ENCODE data around the gene MAP4K1.
"Not testable (repeated sequence)": the region's sequence is repeated elsewhere in the genome, so short reads cannot be mapped to it uniquely, and the experiment has no call there.

Gene MAP4K1

GRCh38 chr19:38624822-38625221 is 7.1 kb upstream of the MAP4K1 start:
- DNase-seq (ENCODE audit: low spot score): no peak

- DNase-seq (ENCODE audit: low spot score): no peak
Observed at GRCh38 chr19:38619361-38620174, 1.8 kb upstream of the MAP4K1 start.

GRCh38 chr19:38618590-38619360 is 1.0 kb upstream of the MAP4K1 start, which contains the start of gene EIF3K:
Gene EIF3K (plus strand): TSS chr19:38619188. CDS start chr19:38619269, 81 bp downstream.
- DNase-seq (ENCODE audit: low spot score): peak; percentile 99

GRCh38 chr19:38617283-38617763 is 430 bp downstream of the MAP4K1 start:
- no peak for DNase-seq (ENCODE audit: low spot score)

- no peak for DNase-seq (ENCODE audit: low spot score)
Observed at GRCh38 chr19:38616265-38616664, 1.5 kb downstream of the MAP4K1 start.

DNA sequence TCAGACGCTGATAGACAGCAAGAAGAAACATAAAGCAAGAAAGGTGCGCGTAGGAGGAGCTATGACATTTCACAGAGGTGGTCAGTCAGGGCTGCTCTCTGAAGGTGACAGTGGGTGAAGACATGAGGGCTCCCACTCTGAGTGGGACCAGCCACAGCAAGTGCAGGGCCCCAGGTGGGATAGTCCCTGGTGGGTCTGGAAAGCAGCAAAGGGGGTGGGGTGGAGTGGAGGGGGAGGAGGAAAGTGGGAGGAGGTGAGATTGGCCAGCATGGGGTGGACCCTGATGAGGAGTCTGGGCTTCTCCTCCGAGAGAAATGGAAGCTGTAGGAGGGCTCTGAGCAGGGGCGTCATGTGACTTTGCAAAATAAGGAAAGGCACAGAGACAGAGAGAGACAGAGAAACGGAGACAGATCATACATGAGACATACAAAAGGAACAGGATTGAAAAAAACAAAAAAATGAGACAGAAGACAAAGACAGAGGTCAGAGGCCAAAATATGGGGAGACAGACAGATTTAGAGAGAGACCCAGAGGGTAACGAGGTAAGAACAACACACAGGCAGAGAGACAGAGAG is 2.7 kb downstream of the MAP4K1 start:
- DNase-seq (ENCODE audit: low spot score): no peak

- DNase-seq (ENCODE audit: low spot score): no peak
Observed at GRCh38 chr19:38614289-38614688, 3.5 kb downstream of the MAP4K1 start.

GRCh38 chr19:38606131-38606530 is 11.6 kb downstream of the MAP4K1 start:
- no peak for DNase-seq (ENCODE audit: low spot score)

GRCh38 chr19:38602856-38603255 is 14.9 kb downstream of the MAP4K1 start:
- not testable (repeated sequence) for DNase-seq (ENCODE audit: low spot score)

DNA sequence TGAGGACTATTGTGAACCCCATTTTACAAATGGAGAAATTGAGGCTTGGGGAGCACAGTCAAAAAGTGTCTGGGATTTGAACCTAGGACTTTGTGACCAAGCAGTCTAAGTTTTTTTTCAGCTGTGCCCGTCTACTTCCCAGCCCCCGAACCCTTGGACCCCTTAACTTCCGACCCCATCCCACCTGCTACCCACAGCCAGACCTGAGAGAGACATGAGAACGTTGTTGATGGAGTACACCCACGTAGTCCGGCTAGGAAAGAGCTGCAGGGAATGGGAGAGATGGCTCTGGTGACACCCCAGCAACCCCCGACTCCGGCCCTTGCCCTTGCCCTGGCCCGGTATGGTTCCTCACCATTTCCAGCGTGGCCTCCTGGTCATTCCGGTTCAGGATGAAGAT is 18.0 kb downstream of the MAP4K1 start:
- DNase-seq (ENCODE audit: low spot score): no peak

- DNase-seq (ENCODE audit: low spot score): no peak
Observed at GRCh38 chr19:38597075-38597474, 20.7 kb downstream of the MAP4K1 start.

- peak; percentile 40 for DNase-seq (ENCODE audit: low spot score)
Observed at GRCh38 chr19:38596057-38596981, 21.4 kb downstream of the MAP4K1 start.

- no peak for DNase-seq (ENCODE audit: low spot score)
Observed at GRCh38 chr19:38592940-38593339, 24.8 kb downstream of the MAP4K1 start.

GRCh38 chr19:38588041-38588440 is 29.7 kb downstream of the MAP4K1 start:
- DNase-seq (ENCODE audit: low spot score): no peak

GRCh38 chr19:38587562-38587961 is 30.2 kb downstream of the MAP4K1 start:
- no peak for DNase-seq (ENCODE audit: low spot score)

- DNase-seq (ENCODE audit: low spot score): no peak
Observed at GRCh38 chr19:38583985-38584305, 33.8 kb downstream of the MAP4K1 start.

DNA sequence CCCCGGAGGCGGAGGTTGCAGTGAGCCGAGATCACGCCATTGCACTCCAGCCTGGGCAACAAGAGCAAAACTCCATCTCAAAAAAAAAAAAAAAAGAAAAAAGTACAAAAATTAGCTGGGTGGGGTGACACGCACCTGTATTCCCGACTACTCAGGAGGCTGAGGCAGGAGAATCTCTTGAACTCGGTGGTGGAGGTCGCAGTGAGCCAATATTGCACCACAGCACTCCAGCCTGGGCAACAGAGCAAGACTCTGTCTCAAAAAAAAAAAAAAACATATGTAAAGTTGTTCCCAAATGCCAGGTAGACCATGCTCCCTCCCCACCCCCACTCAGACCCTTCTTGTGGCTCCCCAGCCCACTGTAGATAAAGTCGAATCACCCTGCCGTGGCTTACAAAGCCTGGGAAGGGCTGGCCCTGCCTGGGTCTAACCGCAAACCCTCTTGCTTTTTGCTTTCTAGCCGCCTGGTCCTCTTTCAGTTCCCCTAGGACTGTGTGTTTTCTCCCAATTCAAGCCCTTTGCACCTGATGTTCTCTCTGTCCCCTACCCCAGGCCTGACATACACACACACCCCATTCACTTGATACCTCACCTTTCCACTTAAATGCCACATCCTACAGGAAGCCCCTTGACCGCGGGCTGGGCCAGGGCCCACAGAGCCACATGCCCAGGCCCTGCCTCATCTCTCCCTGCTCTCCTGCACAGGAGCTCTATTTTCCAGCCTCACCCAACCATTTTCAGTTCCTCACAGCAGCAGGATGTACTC is 34.4 kb downstream of the MAP4K1 start:
- no peak for DNase-seq (ENCODE audit: low spot score)

DNA sequence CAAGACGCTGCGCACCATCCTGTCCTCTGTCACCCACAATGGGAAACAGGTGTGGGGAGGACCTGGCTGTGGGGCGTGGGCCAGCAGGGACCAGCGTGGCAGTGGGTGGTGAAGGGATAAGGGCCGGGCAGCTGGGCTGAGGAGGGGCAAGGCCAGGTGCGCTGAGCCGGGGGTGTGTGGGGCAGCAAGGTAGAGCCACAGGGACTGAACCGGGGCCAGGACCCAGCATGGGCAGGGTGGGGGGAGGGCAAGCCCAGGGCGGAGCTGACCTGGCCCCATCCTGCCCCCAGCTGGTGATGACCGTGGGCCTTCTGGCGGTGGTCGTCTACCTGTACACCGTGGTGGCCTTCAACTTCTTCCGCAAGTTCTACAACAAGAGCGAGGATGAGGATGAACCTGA is 37.7 kb downstream of the MAP4K1 start:
- DNase-seq (ENCODE audit: low spot score): no peak

- not testable (repeated sequence) for DNase-seq (ENCODE audit: low spot score)
Observed at GRCh38 chr19:38579304-38579703, 38.4 kb downstream of the MAP4K1 start.

DNA sequence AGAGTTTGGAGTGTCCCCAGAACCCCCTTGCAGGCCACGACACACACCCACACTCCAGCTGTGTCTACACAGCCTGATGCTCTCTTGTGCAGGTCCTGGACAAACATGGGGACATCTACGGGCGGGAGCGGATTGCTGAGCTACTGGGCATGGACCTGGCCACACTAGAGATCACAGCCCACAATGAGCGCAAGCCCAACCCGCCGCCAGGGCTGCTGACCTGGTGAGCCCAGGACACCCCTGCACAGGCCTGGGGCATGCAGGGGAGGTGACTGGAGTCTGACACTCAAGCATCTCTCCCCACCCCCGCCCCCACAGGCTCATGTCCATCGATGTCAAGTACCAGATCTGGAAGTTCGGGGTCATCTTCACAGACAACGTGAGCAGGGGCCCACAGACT is 39.9 kb downstream of the MAP4K1 start:
- DNase-seq (ENCODE audit: low spot score): no peak

DNA sequence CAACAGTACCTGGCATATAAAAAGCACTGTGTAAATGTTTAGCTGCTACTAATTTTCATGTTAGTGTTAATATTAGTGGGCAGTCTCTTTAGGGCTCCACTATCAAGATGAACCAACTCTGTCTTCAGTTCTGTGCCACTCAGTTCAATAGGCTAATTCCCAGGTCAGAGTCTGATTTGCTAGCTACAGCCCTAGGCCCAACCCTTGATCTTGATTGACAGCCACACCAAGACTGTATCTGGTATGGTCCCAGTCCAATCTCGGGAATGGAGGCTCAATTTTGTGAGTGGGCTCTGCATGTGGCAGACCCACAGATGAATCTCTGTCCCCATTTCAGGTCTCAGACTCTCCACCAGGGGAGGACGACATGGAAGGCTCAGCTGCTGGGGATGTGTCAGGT is 46.1 kb downstream of the MAP4K1 start:
- no peak for DNase-seq (ENCODE audit: low spot score)

Measured in GM03348 (cell line).